Heart left ventricle (tissue), 16 donors: ENCODE measurements around the gene TRIM38. TPM values are rescaled to one million over a fixed set of nuclear protein-coding genes. Genes with fewer than 3 reads are reported as not detected.

Experiments used
- ATAC-seq, 4 donors: fragments of 200-7000 bp; cut with Tn5 transposase; one replicate each; pipeline ENCODE4 v1.9.1; 2020 to 2022; ENCODE audit warnings: moderate library complexity in 4 of 4, mild to moderate bottlenecking in 3 of 4, moderate number of reproducible peaks in 1 of 4
- DNase-seq, 5 donors: peaks; one replicate each; pipeline ENCODE4 v3.0.0-alpha.2; 2020
- H3K27ac ChIP-seq, 12 donors: fragments of 200-600 bp; sonication (generic) in 4 of 12; one replicate each; pipeline versions ENCODE4 v1.5.0 to v1.8.0; 2016 to 2022; ENCODE audit warnings: mild to moderate bottlenecking in 2 of 12
- H3K27me3 ChIP-seq, 9 donors: fragments of 200-600 bp; sonication (generic) in 2 of 9; one replicate each; pipeline versions ENCODE4 v1.5.1 to v1.8.0; 2016 to 2022; ENCODE audit warnings: mild to moderate bottlenecking in 3 of 9
- H3K36me3 ChIP-seq, 9 donors: fragments of 200-600 bp; sonication (generic) in 2 of 9; one replicate each; pipeline versions ENCODE4 v1.5.0 to v1.8.0; 2018 to 2022; ENCODE audit warnings: mild to moderate bottlenecking in 2 of 9
- H3K4me1 ChIP-seq, 12 donors: fragments of 200-600 bp; sonication (generic) in 4 of 12; one replicate each; pipeline versions ENCODE4 v1.5.0 to v1.8.0; 2016 to 2022; ENCODE audit warnings: mild to moderate bottlenecking in 3 of 12
- H3K4me3 ChIP-seq, 12 donors: fragments of 200-600 bp; sonication (generic) in 4 of 12; one replicate each; pipeline versions ENCODE4 v1.5.0 to v1.8.0; 2017 to 2022; ENCODE audit warnings: mild to moderate bottlenecking in 9 of 12, moderate library complexity in 4 of 12
- H3K9me3 ChIP-seq, 12 donors: fragments of 200-600 bp; sonication (generic) in 4 of 12; one replicate each; pipeline versions ENCODE4 v1.5.0 to v1.8.0; 2016 to 2022; ENCODE audit warnings: mild to moderate bottlenecking in 1 of 12
- CTCF ChIP-seq, 12 donors: fragments of 200-600 bp; sonication (generic) in 4 of 12; IDR thresholded peaks; one replicate each; pipeline versions ENCODE4 v1.5.0 to v1.8.0; 2018 to 2022; ENCODE audit warnings: antibody characterized with exemption in 12 of 12, mild to moderate bottlenecking in 5 of 12
- POLR2A ChIP-seq, 2 donors: fragments of 450-650 bp; IDR thresholded peaks; one replicate each; pipeline ENCODE4 v1.6.1; 2017; ENCODE audit warnings: antibody characterized with exemption in 2 of 2, mild to moderate bottlenecking in 2 of 2, moderate library complexity in 2 of 2
- WGBS, 4 donors: extraction: QIAGEN DNeasy Blood & Tissue Kit in 2 of 4; methylation state at CpG; one replicate each; pipeline versions ENCODE4 v1.1.5 to v1.1.7; 2013 to 2018; 5-methylcytosine and 5-hydroxymethylcytosine counted together
- intact Hi-C, 10 donors: fragments of 100-400 bp; cut with DNase I; formaldehyde crosslinking; loops; one replicate each; pipeline versions ENCODE4 v1.11.1 to v1.14.2; 2022
- polyA plus RNA-seq, 2 donors: library from polyadenylated mRNA; stranded (reverse); fragments of 200-250 nt; gene quantifications; one replicate each; pipeline ENCODE4 v1.2.3, GENCODE V29; 2013
- total RNA-seq, 9 donors: library from RNA; depleted of rRNA in 2 of 9; stranded (reverse); fragments of >200 nt in 2 of 9; fragmentation: NEBNext Ultra II Directional in 3 of 9; extraction: Animal tissue kit (Norgen Biotek cat#: 25700) in 3 of 9; gene quantifications; one replicate each; pipeline versions ENCODE4 v1.1.0 to v1.2.4, GENCODE V29; 2016 to 2023
- donor health status: ischemic (EF 13 %, LVEDD 7.1; RV severe dilation, severe dysfunction).
- donor health status: healthy with polysubstance abuse.
- donor health status: DM: no; HTN: yes; CAD: no.
- donor health status: DM: no; HTN: no; CAD: no.
- donor health status: ischemic (EF 25% LVEDD 6.9; RV normal size, moderate dysfunction).
- donor health status: ischemic (EF 25% LVEDD 5.7; RV mildly dilated, moderate dysfunction).
- donor health status: healthy.
- donor health status: DM: yes; HTN: yes; CAD: no.
- donor health status: ischemic (EF 35%, LVEDD 5.7; RV mildly dilated, moderate dysfunction).
- donor health status: nonischemic (EF 11% LVEDD 7.7; RV severe dilation, severe dysfunction).
- donor health status: DM: yes; HTN: yes; CAD: no.
- donor health status: PGD.
- donor health status: ischemic (EF 29% LVEDD 5.4; RV normal size, mild dysfunction).
- donor health status: nonischemic (EF 23%, LVEDD 6.1; RV moderate dilation, normal function).

TRIM38 gene
- total and polyA plus RNA-seq, 11 donors: 1.5 to 8.4 (median 2.3) TPM

GRCh38 chr6:26017632-26017966 lies 55.0 kb downstream of the TRIM38 start:
- 3 to 6% (median 5%) methylated on average over 9 to 18 of the region's 18 CpGs for WGBS, 4 donors
- Histone ChIP-seq H3K4me1 (peaks cover 0 to 33% (median 9%) of the 10 kb centered on the region in 12 donors), H3K36me3 (no peaks in the 10 kb centered on the region), H3K4me3 (peak overlapping the region; percentile 15 to 60 (median 52)), H3K27me3 (no peaks in the 10 kb centered on the region), H3K9me3 (no peaks in the 10 kb centered on the region), H3K27ac (peak overlapping the region; percentile 70 to 87 (median 80))
- ATAC-seq (peak in 3 of 4 donors; percentile 10 to 44 (median 40)), DNase-seq (peak; percentile 70 to 82 (median 76))
- TF ChIP-seq POLR2A (IDR thresholded peaks at IDR 0.05): peak in 1 of 2 donors; percentile 69
- peak in 9 of 12 donors; percentile 11 to 66 (median 44) for TF ChIP-seq CTCF (IDR thresholded peaks at IDR 0.05)
- intact Hi-C loops: loop anchor here in 1 of 10 donors (5.0 kb wide), 1 partner anchor 1130 kb away; a partner anchor contains a TSS

- Histone ChIP-seq H3K27me3 (no peaks in the 10 kb centered on the region), H3K4me3 (no peak overlapping the region), H3K27ac (peak overlapping the region in 2 of 12 donors; percentile 97 to 98), H3K9me3 (no peaks in the 10 kb centered on the region), H3K36me3 (no peaks in the 10 kb centered on the region), H3K4me1 (peaks cover 0 to 35% (median 9%) of the 10 kb centered on the region in 12 donors)
- DNase-seq (no peak), ATAC-seq (no peak)
- intact Hi-C loops: loop anchor here in 1 of 10 donors (5.0 kb wide), 1 partner anchor 1128 kb away; a partner anchor contains a TSS
- TF ChIP-seq POLR2A (IDR thresholded peaks at IDR 0.05): no peak
- no peak for TF ChIP-seq CTCF (IDR thresholded peaks at IDR 0.05)
- WGBS, 4 donors: 71 to 76% (median 75%) methylated on average over 9 of the region's 9 CpGs
These were observed 56.7 kb downstream of the TRIM38 start for GRCh38 chr6:26019261-26019830.

- Histone ChIP-seq H3K9me3 (no peaks in the 10 kb centered on the region), H3K27me3 (no peaks in the 10 kb centered on the region), H3K36me3 (no peaks in the 10 kb centered on the region), H3K4me1 (peaks cover 0 to 35% (median 9%) of the 10 kb centered on the region in 12 donors), H3K4me3 (peak overlapping the region; percentile 40 to 78 (median 67)), H3K27ac (peak overlapping the region in 11 of 12 donors; percentile 94 to 99 (median 97))
- ATAC-seq (no peak), DNase-seq (no peak)
- no peak for TF ChIP-seq CTCF (IDR thresholded peaks at IDR 0.05)
- TF ChIP-seq POLR2A (IDR thresholded peaks at IDR 0.05): no peak
- 16 to 30% (median 21%) methylated on average over 5 of the region's 5 CpGs for WGBS, 4 donors
- intact Hi-C loops: loop anchor here in 6 of 10 donors (2.0 to 10.0 kb wide), 12 partner anchors 27 to 1815 kb away; partner anchors contain the start of genes HMGN4 (in 1 of the 6) and ZNF184 (in 1 of the 6)
These were observed 57.3 kb downstream of the TRIM38 start for GRCh38 chr6:26019967-26020328.

GRCh38 chr6:26020329-26021000 lies 57.9 kb downstream of the TRIM38 start:
- peak overlapping the region; percentile 40 to 78 (median 67) for H3K4me3 ChIP-seq
- H3K27ac ChIP-seq: peak overlapping the region; percentile 94 to 99 (median 97)
- 0 to 1% (median 0%) methylated on average over 41 to 45 of the region's 45 CpGs for WGBS, 4 donors
- H3K4me1 ChIP-seq: peaks cover 0 to 38% (median 11%) of the 10 kb centered on the region in 12 donors
- peak; percentile 56 to 77 (median 74) for ATAC-seq
- peak; percentile 81 to 87 (median 84) for DNase-seq
- H3K36me3 ChIP-seq: no peaks in the 10 kb centered on the region
- H3K27me3 ChIP-seq: no peaks in the 10 kb centered on the region
- TF ChIP-seq POLR2A (IDR thresholded peaks at IDR 0.05) (peak; percentile 96 to 99), CTCF (IDR thresholded peaks at IDR 0.05) (peak in 1 of 12 donors; percentile 6)
- intact Hi-C loops: loop anchor here in 6 of 10 donors (2.0 to 10.0 kb wide), 11 partner anchors 28 to 1814 kb away; partner anchors contain the start of genes HMGN4 (in 1 of the 6) and ZNF184 (in 1 of the 6)
- no peaks in the 10 kb centered on the region for H3K9me3 ChIP-seq
